ENCODE measurements around the gene ZNF410. TPM values are rescaled to one million over a fixed set of nuclear protein-coding genes. Genes with fewer than 3 reads are reported as not detected.
"Not testable (repeated sequence)": the region's sequence is repeated elsewhere in the genome, so short reads cannot be mapped to it uniquely, and the experiment has no call there.

Gene ZNF410
- total RNA-seq, 2 donors from 2014 or later, result 34.2 to 40.7 TPM

GRCh38 chr14:73865534-73866113, 21.0 kb upstream of the ZNF410 start:
- peaks cover 44% of the 10 kb centered on the region for H3K36me3 ChIP-seq (ENCODE audit: control insufficient read depth, insufficient read depth, low read length)
- H3K4me3 ChIP-seq (ENCODE audit: low read length), result no peak overlapping the region
- DNase-seq, result no peak
- no peak overlapping the region for H3K4me3 Mint-ChIP-seq
- no peaks in the 10 kb centered on the region for H3K27me3 ChIP-seq (ENCODE audit: control insufficient read depth, insufficient read depth, low read length, poor library complexity, severe bottlenecking)
- H3K9me3 Mint-ChIP-seq, result no peaks in the 10 kb centered on the region
- no peaks in the 10 kb centered on the region for H3K27me3 Mint-ChIP-seq (ENCODE audit: insufficient read depth)
- no peak overlapping the region for H3K27ac ChIP-seq (ENCODE audit: low read depth, low read length)
- no peak overlapping the region for H3K27ac Mint-ChIP-seq
- no peaks in the 10 kb centered on the region for H3K4me1 Mint-ChIP-seq
- 90 to 94% methylated on average over 5 to 8 of the region's 8 CpGs for WGBS, 2 experiments (ENCODE audit: insufficient coverage in 1 of 2, insufficient read length in 1 of 2)
- no peak for TF ChIP-seq CTCF (conservative IDR thresholded peaks at IDR 0.05)
- peaks cover 35% of the 10 kb centered on the region for H3K36me3 Mint-ChIP-seq (ENCODE audit: low read depth)
- H3K9ac ChIP-seq (ENCODE audit: extremely low read depth, low read length, poor library complexity, severe bottlenecking), result no peak overlapping the region
- H3K9me3 ChIP-seq (ENCODE audit: control insufficient read depth, low read length), result no peaks in the 10 kb centered on the region
- no peaks in the 10 kb centered on the region for H3K4me1 ChIP-seq (ENCODE audit: control insufficient read depth, insufficient read depth, low read length)

GRCh38 chr14:73869754-73870153, 16.9 kb upstream of the ZNF410 start:
- H3K4me1 Mint-ChIP-seq; H3K4me3 Mint-ChIP-seq; H3K4me1 ChIP-seq (ENCODE audit: control insufficient read depth, insufficient read depth, low read length); H3K9ac ChIP-seq (ENCODE audit: extremely low read depth, low read length, poor library complexity, severe bottlenecking); H3K27me3 Mint-ChIP-seq (ENCODE audit: insufficient read depth); H3K9me3 Mint-ChIP-seq; H3K27ac ChIP-seq (ENCODE audit: low read depth, low read length); DNase-seq; H3K27ac Mint-ChIP-seq; H3K4me3 ChIP-seq (ENCODE audit: low read length); H3K9me3 ChIP-seq (ENCODE audit: control insufficient read depth, low read length); H3K27me3 ChIP-seq (ENCODE audit: control insufficient read depth, insufficient read depth, low read length, poor library complexity, severe bottlenecking): not testable (repeated sequence)
- H3K36me3 Mint-ChIP-seq (ENCODE audit: low read depth), result peaks cover 10% of the 10 kb centered on the region
- WGBS, 2 experiments (ENCODE audit: insufficient coverage in 1 of 2, insufficient read length in 1 of 2), result 95 to 97% methylated on average over 10 to 11 of the region's 11 CpGs
- H3K36me3 ChIP-seq (ENCODE audit: control insufficient read depth, insufficient read depth, low read length), result peaks cover 22% of the 10 kb centered on the region

- H3K4me1 ChIP-seq (ENCODE audit: control insufficient read depth, insufficient read depth, low read length), result no peaks in the 10 kb centered on the region
- H3K36me3 ChIP-seq (ENCODE audit: control insufficient read depth, insufficient read depth, low read length), result peaks cover 13% of the 10 kb centered on the region
- H3K9me3 ChIP-seq (ENCODE audit: control insufficient read depth, low read length), result no peaks in the 10 kb centered on the region
- Mint-ChIP-seq H3K4me3 (no peak overlapping the region), H3K9me3 (no peaks in the 10 kb centered on the region), H3K4me1 (no peaks in the 10 kb centered on the region), H3K36me3 (ENCODE audit: low read depth) (peaks cover 10% of the 10 kb centered on the region), H3K27ac (no peak overlapping the region), H3K27me3 (ENCODE audit: insufficient read depth) (no peaks in the 10 kb centered on the region)
- DNase-seq, result peak; percentile 59
- no peak overlapping the region for H3K27ac ChIP-seq (ENCODE audit: low read depth, low read length)
- TF ChIP-seq CTCF (conservative IDR thresholded peaks at IDR 0.05), result no peak
- no peak overlapping the region for H3K4me3 ChIP-seq (ENCODE audit: low read length)
- no peaks in the 10 kb centered on the region for H3K27me3 ChIP-seq (ENCODE audit: control insufficient read depth, insufficient read depth, low read length, poor library complexity, severe bottlenecking)
- H3K9ac ChIP-seq (ENCODE audit: extremely low read depth, low read length, poor library complexity, severe bottlenecking), result no peak overlapping the region
- WGBS, 2 experiments (ENCODE audit: insufficient coverage in 1 of 2, insufficient read length in 1 of 2), result 100% methylated on average over 1 to 2 of the region's 2 CpGs
Observed at GRCh38 chr14:73870525-73871235, 16.0 kb upstream of the ZNF410 start.

Data from endodermal cell (in vitro differentiated cells).